ENCODE data around the gene MOB2.

DNA sequence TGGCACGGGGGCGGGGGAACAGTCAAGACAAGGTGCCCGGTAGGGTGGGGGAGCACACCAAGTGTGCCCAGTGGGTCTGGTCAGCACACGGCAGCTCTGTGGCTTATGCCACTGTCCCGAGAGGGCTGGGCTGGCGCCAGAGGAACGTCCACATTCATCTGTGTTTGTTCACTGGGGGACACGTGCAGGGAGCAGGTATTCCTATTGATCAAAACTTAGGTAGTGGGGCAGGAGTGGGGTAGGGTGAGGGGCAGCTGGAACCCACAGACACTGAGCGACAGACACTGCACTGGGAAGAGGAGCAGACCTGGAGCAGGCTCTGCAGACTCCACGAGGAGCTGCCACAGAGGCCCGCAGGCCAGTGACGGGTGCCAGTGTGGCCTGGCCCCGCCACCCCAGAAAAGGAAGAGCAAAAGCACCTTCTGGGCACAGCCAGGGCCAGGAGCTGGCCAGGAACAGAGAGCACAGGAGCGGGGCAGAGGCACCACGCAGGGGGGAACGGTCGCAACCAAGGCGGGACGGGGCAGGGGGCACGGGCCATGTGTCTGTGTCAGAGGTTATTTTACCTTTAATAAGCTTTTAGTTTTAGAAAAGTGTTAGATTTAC, 2.1 kb upstream of the MOB2 start:
- TF ChIP-seq, protein P1, sequence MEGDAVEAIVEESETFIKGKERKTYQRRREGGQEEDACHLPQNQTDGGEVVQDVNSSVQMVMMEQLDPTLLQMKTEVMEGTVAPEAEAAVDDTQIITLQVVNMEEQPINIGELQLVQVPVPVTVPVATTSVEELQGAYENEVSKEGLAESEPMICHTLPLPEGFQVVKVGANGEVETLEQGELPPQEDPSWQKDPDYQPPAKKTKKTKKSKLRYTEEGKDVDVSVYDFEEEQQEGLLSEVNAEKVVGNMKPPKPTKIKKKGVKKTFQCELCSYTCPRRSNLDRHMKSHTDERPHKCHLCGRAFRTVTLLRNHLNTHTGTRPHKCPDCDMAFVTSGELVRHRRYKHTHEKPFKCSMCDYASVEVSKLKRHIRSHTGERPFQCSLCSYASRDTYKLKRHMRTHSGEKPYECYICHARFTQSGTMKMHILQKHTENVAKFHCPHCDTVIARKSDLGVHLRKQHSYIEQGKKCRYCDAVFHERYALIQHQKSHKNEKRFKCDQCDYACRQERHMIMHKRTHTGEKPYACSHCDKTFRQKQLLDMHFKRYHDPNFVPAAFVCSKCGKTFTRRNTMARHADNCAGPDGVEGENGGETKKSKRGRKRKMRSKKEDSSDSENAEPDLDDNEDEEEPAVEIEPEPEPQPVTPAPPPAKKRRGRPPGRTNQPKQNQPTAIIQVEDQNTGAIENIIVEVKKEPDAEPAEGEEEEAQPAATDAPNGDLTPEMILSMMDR (IDR thresholded peaks at IDR 0.05 in 4 of 5, conservative IDR thresholded peaks at IDR 0.05 in 1 of 5), result no peak
- no peak for TF ChIP-seq POLR2A (IDR thresholded peaks at IDR 0.05)

Measured in gastrocnemius medialis (tissue), 4 donors.